CD14-positive monocyte (primary cell): ENCODE data around the gene ST8SIA3. TPM values are rescaled to one million over a fixed set of nuclear protein-coding genes. Genes with fewer than 3 reads are reported as not detected.

Source experiments
- DNase-seq, 3 donors: peaks; one replicate each; pipeline ENCODE4 v3.0.0-alpha.2; 2011 to 2022
- H2AFZ ChIP-seq: 2 replicates; pipeline ENCODE4 v1.6.0; 2012; ENCODE audit warnings: mild to moderate bottlenecking, low read depth, low read length, inconsistent platforms; ENCODE audit not compliant: insufficient read depth, poor library complexity, severe bottlenecking
- H3K27ac ChIP-seq, 2 donors: 1 replicate in 1 of 2; 2 replicates in 1 of 2; pipeline ENCODE4 v1.5.1; 2012 to 2013; ENCODE audit warnings: low read length in 2 of 2, control low read depth in 1 of 2, inconsistent platforms in 1 of 2, low read depth in 1 of 2, mild to moderate bottlenecking in 1 of 2
- H3K27me3 ChIP-seq, 2 donors: one replicate each; pipeline versions ENCODE4 v1.6.0 to v1.6.1; 2011 to 2013; ENCODE audit warnings: low read length in 2 of 2; ENCODE audit not compliant: control insufficient read depth in 2 of 2, insufficient read depth in 2 of 2
- H3K36me3 ChIP-seq, 2 donors: replicated peaks in 1 of 2; 1 replicate in 1 of 2; 2 replicates in 1 of 2; pipeline versions ENCODE4 v1.5.1 to v1.6.1; 2012 to 2013; ENCODE audit warnings: low read length in 2 of 2, control low read depth in 1 of 2, inconsistent platforms in 1 of 2, mild to moderate bottlenecking in 1 of 2; ENCODE audit not compliant: insufficient read depth in 2 of 2, control insufficient read depth in 1 of 2
- H3K4me1 ChIP-seq, 2 donors: 1 replicate in 1 of 2; 2 replicates in 1 of 2; pipeline versions ENCODE4 v1.5.1 to v1.6.1; 2012 to 2013; ENCODE audit warnings: low read length in 2 of 2, control low read depth in 1 of 2, inconsistent platforms in 1 of 2, mild to moderate bottlenecking in 1 of 2, moderate library complexity in 1 of 2; ENCODE audit not compliant: insufficient read depth in 2 of 2, control insufficient read depth in 1 of 2
- H3K4me2 ChIP-seq: replicated peaks from 2 replicates; pipeline ENCODE3; 2012; ENCODE audit warnings: low read length, moderate library complexity, mild to moderate bottlenecking; ENCODE audit not compliant: poor library complexity, severe bottlenecking; ENCODE audit errors: extremely low read depth
- H3K4me3 ChIP-seq, 3 experiments: fragments of 200-600 bp in 1 of 3; sonication (generic) in 1 of 3; replicated peaks in 1 of 3; 1 replicate in 2 of 3; 2 replicates in 1 of 3; pipeline ENCODE4 v1.5.1; 2011 to 2013; ENCODE audit warnings: low read length in 3 of 3, mild to moderate bottlenecking in 3 of 3, control low read depth in 2 of 3, low read depth in 2 of 3, inconsistent platforms in 1 of 3, moderate library complexity in 1 of 3
- H3K79me2 ChIP-seq: 2 replicates; pipeline ENCODE4 v1.6.0; 2012; ENCODE audit warnings: mild to moderate bottlenecking, control low read depth, inconsistent platforms, low read length, moderate library complexity; ENCODE audit not compliant: insufficient read depth
- H3K9ac ChIP-seq: 2 replicates; pipeline ENCODE4 v1.6.0; 2017; ENCODE audit warnings: low read length, mild to moderate bottlenecking; ENCODE audit not compliant: insufficient read depth, poor library complexity, severe bottlenecking
- H3K9me3 ChIP-seq, 2 donors: replicated peaks in 1 of 2; 1 replicate in 1 of 2; 2 replicates in 1 of 2; pipeline versions ENCODE4 v1.5.1 to v1.6.1; 2012 to 2013; ENCODE audit warnings: low read length in 2 of 2, control low read depth in 1 of 2; ENCODE audit not compliant: control insufficient read depth in 1 of 2, insufficient read depth in 1 of 2
- H4K20me1 ChIP-seq: 2 replicates; pipeline ENCODE4 v1.6.0; 2012; ENCODE audit warnings: mild to moderate bottlenecking, low read length, control low read depth, moderate library complexity; ENCODE audit not compliant: insufficient read depth
- H3K27ac Mint-ChIP-seq, 7 donors: one replicate each; pipeline ENCODE4 v1.8.0; 2020; ENCODE audit warnings: mild to moderate bottlenecking in 7 of 7, mixed read lengths in 7 of 7, moderate library complexity in 6 of 7, inconsistent platforms in 2 of 7
- H3K27me3 Mint-ChIP-seq, 3 donors: one replicate each; pipeline ENCODE4 v1.8.0; 2021 to 2022; ENCODE audit warnings: low read depth in 3 of 3, mild to moderate bottlenecking in 3 of 3, mixed read lengths in 3 of 3, moderate library complexity in 3 of 3, inconsistent platforms in 1 of 3
- H3K36me3 Mint-ChIP-seq, 2 donors: one replicate each; pipeline ENCODE4 v1.8.0; 2020; ENCODE audit warnings: mixed read lengths in 2 of 2, inconsistent platforms in 1 of 2, mild to moderate bottlenecking in 1 of 2
- H3K4me1 Mint-ChIP-seq: one replicate; pipeline ENCODE4 v1.8.0; 2020; ENCODE audit warnings: mild to moderate bottlenecking, mixed read lengths
- H3K4me3 Mint-ChIP-seq, 2 donors: one replicate each; pipeline ENCODE4 v1.8.0; 2020; ENCODE audit warnings: mild to moderate bottlenecking in 2 of 2, mixed read lengths in 2 of 2, moderate library complexity in 1 of 2
- H3K9me3 Mint-ChIP-seq, 7 donors: one replicate each; pipeline ENCODE4 v1.8.0; 2020 to 2022; ENCODE audit warnings: mixed read lengths in 7 of 7, mild to moderate bottlenecking in 6 of 7, moderate library complexity in 6 of 7, inconsistent platforms in 2 of 7
- WGBS: methylation state at CpG from one replicate; pipeline ENCODE4 v1.1.5; 2013; ENCODE audit warnings: missing lambda C conversion rate; ENCODE audit not compliant: insufficient coverage; 5-methylcytosine and 5-hydroxymethylcytosine counted together
- intact Hi-C, 2 donors: fragments of 100-400 bp; cut with micrococcal nuclease; formaldehyde crosslinking; loops; one replicate each; pipeline versions ENCODE4 v1.15.0 to v1.15.1; 2023
- polyA plus RNA-seq, 3 donors: library from polyadenylated mRNA; depleted of rRNA in 1 of 3; unstranded in 2 of 3; stranded (reverse) in 1 of 3; fragments of 300-500 nt in 2 of 3; fragments of >200 nt in 1 of 3; fragmentation: Illumina TruSeq in 2 of 3; gene quantifications; 1 replicate in 2 of 3; 2 replicates in 1 of 3; pipeline ENCODE4 v1.2.3, GENCODE V29; 2012 to 2021
- TF ChIP-seq, protein P1 (sequence below): fragments of 200-600 bp; IDR thresholded peaks from one replicate; pipeline ENCODE4 v1.8.0; 2022; ENCODE audit warnings: antibody characterized with exemption, mild to moderate bottlenecking

ST8SIA3 gene
- polyA plus RNA-seq, 3 donors, result not detected

GRCh38 chr18:57373017-57373416 is 20.7 kb downstream of the ST8SIA3 start:
- no peaks in the 10 kb centered on the region for H3K36me3 ChIP-seq
- no peaks in the 10 kb centered on the region for H4K20me1 ChIP-seq
- H3K9ac ChIP-seq, result no peak overlapping the region
- no peak overlapping the region for H2AFZ ChIP-seq
- H3K27ac ChIP-seq, result no peak overlapping the region
- intact Hi-C loops, result no loop called here
- 89% methylated on average over 1 of the region's 4 CpGs for WGBS
- Mint-ChIP-seq H3K36me3 (no peaks in the 10 kb centered on the region), H3K4me1 (no peaks in the 10 kb centered on the region), H3K9me3 (peaks cover 0 to 6% (median 0%) of the 10 kb centered on the region in 7 donors), H3K27me3 (peaks cover 0 to 5% (median 2%) of the 10 kb centered on the region in 3 donors), H3K4me3 (no peak overlapping the region), H3K27ac (no peak overlapping the region)
- no peaks in the 10 kb centered on the region for H3K27me3 ChIP-seq
- no peaks in the 10 kb centered on the region for H3K9me3 ChIP-seq
- no peak overlapping the region for H3K4me3 ChIP-seq
- TF ChIP-seq, protein P1, sequence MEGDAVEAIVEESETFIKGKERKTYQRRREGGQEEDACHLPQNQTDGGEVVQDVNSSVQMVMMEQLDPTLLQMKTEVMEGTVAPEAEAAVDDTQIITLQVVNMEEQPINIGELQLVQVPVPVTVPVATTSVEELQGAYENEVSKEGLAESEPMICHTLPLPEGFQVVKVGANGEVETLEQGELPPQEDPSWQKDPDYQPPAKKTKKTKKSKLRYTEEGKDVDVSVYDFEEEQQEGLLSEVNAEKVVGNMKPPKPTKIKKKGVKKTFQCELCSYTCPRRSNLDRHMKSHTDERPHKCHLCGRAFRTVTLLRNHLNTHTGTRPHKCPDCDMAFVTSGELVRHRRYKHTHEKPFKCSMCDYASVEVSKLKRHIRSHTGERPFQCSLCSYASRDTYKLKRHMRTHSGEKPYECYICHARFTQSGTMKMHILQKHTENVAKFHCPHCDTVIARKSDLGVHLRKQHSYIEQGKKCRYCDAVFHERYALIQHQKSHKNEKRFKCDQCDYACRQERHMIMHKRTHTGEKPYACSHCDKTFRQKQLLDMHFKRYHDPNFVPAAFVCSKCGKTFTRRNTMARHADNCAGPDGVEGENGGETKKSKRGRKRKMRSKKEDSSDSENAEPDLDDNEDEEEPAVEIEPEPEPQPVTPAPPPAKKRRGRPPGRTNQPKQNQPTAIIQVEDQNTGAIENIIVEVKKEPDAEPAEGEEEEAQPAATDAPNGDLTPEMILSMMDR, result no peak
- H3K79me2 ChIP-seq, result no peaks in the 10 kb centered on the region
- no peaks in the 10 kb centered on the region for H3K4me1 ChIP-seq
- no peak overlapping the region for H3K4me2 ChIP-seq
- DNase-seq, result no peak

DNA sequence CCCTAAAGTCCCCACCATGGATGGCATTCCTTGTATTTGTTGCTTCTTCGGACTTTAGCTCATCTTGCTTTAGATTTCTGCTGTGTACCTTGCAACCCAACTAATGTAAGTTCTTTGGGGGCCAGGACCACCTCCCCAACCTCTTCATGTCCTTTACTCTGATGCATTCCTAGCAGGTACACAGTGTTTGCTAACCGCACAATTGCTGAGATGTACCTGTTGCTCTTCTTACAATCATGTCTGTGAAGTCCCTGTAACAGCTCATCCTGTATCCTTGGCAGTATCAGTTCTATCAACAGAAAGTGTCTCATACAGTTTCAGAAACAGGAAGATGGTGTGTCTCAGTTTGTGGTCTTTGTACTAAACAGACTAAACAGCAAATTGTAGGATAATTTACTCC is 24.1 kb downstream of the ST8SIA3 start:
- H3K9me3 ChIP-seq, result no peaks in the 10 kb centered on the region
- no peak overlapping the region for H3K9ac ChIP-seq
- H3K4me1 Mint-ChIP-seq, result no peaks in the 10 kb centered on the region
- no peak overlapping the region for H2AFZ ChIP-seq
- H3K4me3 ChIP-seq, result no peak overlapping the region
- H3K4me3 Mint-ChIP-seq, result no peak overlapping the region
- WGBS, result 95% methylated on average over 2 of the region's 2 CpGs
- H3K36me3 Mint-ChIP-seq, result no peaks in the 10 kb centered on the region
- peaks cover 0 to 6% (median 1%) of the 10 kb centered on the region in 7 donors for H3K9me3 Mint-ChIP-seq
- peaks cover 0 to 8% (median 2%) of the 10 kb centered on the region in 3 donors for H3K27me3 Mint-ChIP-seq
- no peaks in the 10 kb centered on the region for H4K20me1 ChIP-seq
- intact Hi-C loops, result no loop called here
- no peak overlapping the region for H3K27ac ChIP-seq
- H3K36me3 ChIP-seq, result no peaks in the 10 kb centered on the region
- no peak for DNase-seq
- H3K27ac Mint-ChIP-seq, result no peak overlapping the region
- H3K27me3 ChIP-seq, result peaks cover 0 to 9% of the 10 kb centered on the region in 2 donors
- TF ChIP-seq, protein P1, result no peak
- H3K79me2 ChIP-seq, result no peaks in the 10 kb centered on the region
- no peak overlapping the region for H3K4me2 ChIP-seq
- no peaks in the 10 kb centered on the region for H3K4me1 ChIP-seq
